ENCODE data around the gene FCRL3. TPM values are rescaled to one million over a fixed set of nuclear protein-coding genes. Genes with fewer than 3 reads are reported as not detected.

Gene FCRL3
- total RNA-seq, 1 donor from 2014 or later: not detected

DNA sequence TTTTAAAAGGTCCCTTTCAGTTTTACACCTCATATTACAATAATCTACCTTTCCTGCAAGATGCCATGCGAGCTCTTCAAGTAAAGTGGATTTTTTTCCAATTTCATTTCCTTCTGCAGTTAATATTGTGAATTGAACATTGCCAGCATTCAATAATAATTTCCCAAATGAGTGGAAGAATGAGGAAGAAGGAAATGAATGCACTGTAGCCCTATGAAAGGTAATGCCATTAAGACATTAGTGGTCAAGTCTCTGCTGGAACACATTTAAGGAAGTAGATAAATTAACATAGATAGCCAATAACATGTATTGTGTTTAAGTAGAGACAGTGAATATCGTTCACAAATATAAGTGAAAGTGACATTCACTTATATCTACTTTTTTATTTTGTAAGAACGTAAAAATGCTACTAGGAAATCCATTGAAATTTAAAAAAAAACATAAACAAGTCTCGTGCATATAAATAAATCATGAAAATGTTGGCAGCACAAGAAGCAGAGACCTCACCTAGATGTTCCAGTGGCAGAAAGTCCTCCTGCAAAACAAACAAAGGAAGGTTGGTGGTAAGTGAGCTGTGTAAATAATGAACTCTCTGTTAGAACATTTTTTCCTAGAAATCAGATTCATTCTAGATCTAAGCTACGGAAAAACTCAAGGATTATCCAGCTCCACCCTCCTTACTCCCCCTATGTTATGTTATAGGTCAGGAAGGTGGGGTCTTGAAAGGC, 17.7 kb downstream of the FCRL3 start:
- H3K27ac ChIP-seq (ENCODE audit: low read depth, low read length): no peak overlapping the region
- H3K9me3 ChIP-seq (ENCODE audit: control insufficient read depth in 3 of 3, low read length in 3 of 3): no peaks in the 10 kb centered on the region
- H3K4me3 ChIP-seq (ENCODE audit: low read length in 3 of 3): no peak overlapping the region
- no peaks in the 10 kb centered on the region for H3K27me3 ChIP-seq (ENCODE audit: control insufficient read depth in 3 of 3, insufficient read depth in 3 of 3, low read length in 3 of 3)
- no peak overlapping the region for H3K9ac ChIP-seq (ENCODE audit: low read depth in 1 of 3, low read length in 3 of 3)
- no peaks in the 10 kb centered on the region for H3K36me3 ChIP-seq (ENCODE audit: control insufficient read depth in 3 of 3, insufficient read depth in 3 of 3, low read length in 3 of 3)
- H3K4me1 ChIP-seq (ENCODE audit: control insufficient read depth in 3 of 3, insufficient read depth in 3 of 3, low read length in 3 of 3): no peaks in the 10 kb centered on the region

DNA sequence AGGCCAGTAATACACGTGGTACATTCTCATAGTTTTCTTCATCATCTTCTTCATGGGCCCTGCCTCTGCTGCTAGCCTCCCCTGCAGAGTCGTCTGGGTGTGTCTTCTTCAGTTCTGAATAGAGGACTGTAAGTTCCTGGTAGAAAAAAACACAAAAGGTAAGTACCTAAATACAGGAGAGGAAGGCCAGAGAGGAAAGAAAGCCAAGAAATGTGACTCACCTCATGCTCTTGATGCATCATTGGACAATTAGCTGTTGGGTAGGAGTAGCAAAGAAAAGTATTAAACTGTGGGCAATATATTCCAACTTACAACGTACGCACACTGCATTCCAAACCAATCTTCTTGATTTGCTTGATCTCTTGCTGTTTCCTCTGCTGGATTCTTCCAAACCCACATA, 21.8 kb downstream of the FCRL3 start:
- no peak overlapping the region for H3K27ac ChIP-seq (ENCODE audit: low read depth, low read length)

DNA sequence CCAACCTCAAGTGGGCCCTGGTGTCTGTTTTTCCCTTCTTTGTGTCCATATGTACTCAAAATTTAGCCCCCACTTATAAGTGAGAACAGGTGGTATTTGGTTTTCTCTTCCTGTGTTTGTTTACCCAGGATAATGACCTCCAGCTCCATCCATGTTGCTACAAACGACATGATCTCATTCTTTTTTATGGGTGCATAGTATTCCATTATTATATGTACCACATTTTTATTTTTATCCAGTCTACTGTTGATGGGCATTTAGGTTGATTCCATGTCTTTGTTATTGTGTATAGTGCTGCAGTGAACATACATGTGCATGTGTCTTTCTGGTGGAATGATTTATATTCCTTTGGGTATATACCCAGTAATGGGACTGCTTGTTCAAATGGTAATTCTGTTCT, 27.6 kb downstream of the FCRL3 start:
- H3K27ac ChIP-seq (ENCODE audit: low read depth, low read length): no peak overlapping the region
- no peaks in the 10 kb centered on the region for H3K9me3 ChIP-seq (ENCODE audit: control insufficient read depth in 3 of 3, low read length in 3 of 3)
- no peak overlapping the region for H3K9ac ChIP-seq (ENCODE audit: low read depth in 1 of 3, low read length in 3 of 3)
- no peaks in the 10 kb centered on the region for H3K4me1 ChIP-seq (ENCODE audit: control insufficient read depth in 3 of 3, insufficient read depth in 3 of 3, low read length in 3 of 3)
- H3K27me3 ChIP-seq (ENCODE audit: control insufficient read depth in 3 of 3, insufficient read depth in 3 of 3, low read length in 3 of 3): no peaks in the 10 kb centered on the region
- no peaks in the 10 kb centered on the region for H3K36me3 ChIP-seq (ENCODE audit: control insufficient read depth in 3 of 3, insufficient read depth in 3 of 3, low read length in 3 of 3)
- H3K4me3 ChIP-seq (ENCODE audit: low read length in 3 of 3): no peak overlapping the region

More for the DNA sequence above, 21.8 kb downstream of the FCRL3 start:
- Histone ChIP-seq H3K4me1 (ENCODE audit: control insufficient read depth in 3 of 3, insufficient read depth in 3 of 3, low read length in 3 of 3) (no peaks in the 10 kb centered on the region), H3K4me3 (ENCODE audit: low read length in 3 of 3) (no peak overlapping the region), H3K27me3 (ENCODE audit: control insufficient read depth in 3 of 3, insufficient read depth in 3 of 3, low read length in 3 of 3) (no peaks in the 10 kb centered on the region), H3K36me3 (ENCODE audit: control insufficient read depth in 3 of 3, insufficient read depth in 3 of 3, low read length in 3 of 3) (no peaks in the 10 kb centered on the region), H3K9ac (ENCODE audit: low read depth in 1 of 3, low read length in 3 of 3) (no peak overlapping the region), H3K9me3 (ENCODE audit: control insufficient read depth in 3 of 3, low read length in 3 of 3) (no peaks in the 10 kb centered on the region)

DNA sequence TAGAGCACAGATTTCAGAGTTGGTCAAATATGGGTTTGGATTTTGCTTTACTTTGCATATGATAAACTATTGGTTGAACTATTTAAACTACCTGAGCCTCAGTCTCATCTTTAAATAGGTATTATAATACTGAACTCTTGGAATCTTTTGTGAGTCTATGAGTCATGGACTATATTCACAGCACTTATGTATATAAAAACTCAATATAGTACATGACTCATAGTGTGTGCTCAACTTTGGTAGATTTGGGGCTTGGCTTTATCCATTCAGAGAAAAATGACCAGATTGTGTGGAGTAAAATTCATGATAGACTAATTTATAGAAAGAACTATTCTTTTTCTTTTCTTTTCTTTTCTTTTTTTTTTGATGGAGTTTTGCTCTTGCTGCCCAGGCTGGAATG, 28.7 kb downstream of the FCRL3 start:
- Histone ChIP-seq H3K9ac (ENCODE audit: low read depth in 1 of 3, low read length in 3 of 3) (no peak overlapping the region), H3K4me3 (ENCODE audit: low read length in 3 of 3) (no peak overlapping the region), H3K36me3 (ENCODE audit: control insufficient read depth in 3 of 3, insufficient read depth in 3 of 3, low read length in 3 of 3) (no peaks in the 10 kb centered on the region), H3K4me1 (ENCODE audit: control insufficient read depth in 3 of 3, insufficient read depth in 3 of 3, low read length in 3 of 3) (no peaks in the 10 kb centered on the region), H3K9me3 (ENCODE audit: control insufficient read depth in 3 of 3, low read length in 3 of 3) (no peaks in the 10 kb centered on the region), H3K27me3 (ENCODE audit: control insufficient read depth in 3 of 3, insufficient read depth in 3 of 3, low read length in 3 of 3) (no peaks in the 10 kb centered on the region), H3K27ac (ENCODE audit: low read depth, low read length) (no peak overlapping the region)

DNA sequence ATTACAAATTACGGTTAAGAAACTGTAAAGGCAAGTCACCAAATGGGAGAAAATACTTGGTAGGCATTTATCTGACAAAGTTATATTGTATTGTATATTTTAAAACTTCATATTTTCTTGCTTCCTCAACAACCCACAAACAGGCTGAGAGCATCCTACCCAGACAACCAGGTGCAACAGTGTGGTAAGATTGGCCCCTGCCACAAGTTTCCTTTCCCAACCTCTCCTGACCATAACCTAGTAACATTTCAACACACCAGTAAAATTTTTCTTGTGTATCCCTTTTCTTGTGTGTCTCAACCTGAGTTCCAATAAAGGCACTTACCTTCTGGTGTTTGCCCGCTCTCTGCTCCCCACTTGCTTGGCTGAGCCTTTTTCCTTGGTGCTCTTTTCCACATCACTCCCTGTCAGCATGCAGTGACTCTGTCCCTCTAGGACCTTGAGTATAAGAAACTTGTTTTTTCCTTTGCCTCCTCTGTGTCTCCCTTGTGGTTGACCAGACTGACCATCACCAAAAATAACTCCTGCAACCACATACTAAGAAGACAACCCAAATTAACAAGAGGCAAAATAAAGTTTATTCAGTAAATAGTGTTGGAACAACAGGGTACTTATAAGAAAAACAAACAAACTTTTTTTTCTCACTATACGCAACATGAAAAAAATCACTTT, 40.9 kb downstream of the FCRL3 start:
- peaks cover 0 to 3% (median 0%) of the 10 kb centered on the region in 3 donors for H3K9me3 ChIP-seq (ENCODE audit: control insufficient read depth in 3 of 3, low read length in 3 of 3)
- no peak overlapping the region for H3K4me3 ChIP-seq (ENCODE audit: low read length in 3 of 3)
- no peaks in the 10 kb centered on the region for H3K36me3 ChIP-seq (ENCODE audit: control insufficient read depth in 3 of 3, insufficient read depth in 3 of 3, low read length in 3 of 3)
- no peak overlapping the region for H3K9ac ChIP-seq (ENCODE audit: low read depth in 1 of 3, low read length in 3 of 3)
- no peak overlapping the region for H3K27ac ChIP-seq (ENCODE audit: low read depth, low read length)
- no peaks in the 10 kb centered on the region for H3K27me3 ChIP-seq (ENCODE audit: control insufficient read depth in 3 of 3, insufficient read depth in 3 of 3, low read length in 3 of 3)
- no peaks in the 10 kb centered on the region for H3K4me1 ChIP-seq (ENCODE audit: control insufficient read depth in 3 of 3, insufficient read depth in 3 of 3, low read length in 3 of 3)

DNA sequence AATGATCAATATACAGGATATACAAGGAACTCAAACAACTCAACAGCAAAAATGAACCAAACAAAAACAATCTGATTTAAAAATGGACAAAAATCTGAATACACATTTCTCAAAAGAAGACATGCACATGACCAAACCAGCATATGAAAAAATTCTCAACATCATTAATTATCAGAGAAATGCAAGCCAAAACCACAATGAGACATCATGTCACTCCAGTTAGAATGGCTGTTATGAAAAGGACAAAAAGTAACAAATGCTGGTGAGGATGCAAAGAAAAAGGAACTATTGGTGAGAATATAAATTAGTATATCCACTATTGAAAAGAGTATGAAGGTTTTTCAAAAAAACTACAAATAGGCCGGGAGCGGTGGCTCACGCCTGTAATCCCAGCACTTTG, 42.0 kb downstream of the FCRL3 start:
- peaks cover 0 to 3% (median 0%) of the 10 kb centered on the region in 3 donors for H3K9me3 ChIP-seq (ENCODE audit: control insufficient read depth in 3 of 3, low read length in 3 of 3)
- H3K36me3 ChIP-seq (ENCODE audit: control insufficient read depth in 3 of 3, insufficient read depth in 3 of 3, low read length in 3 of 3): no peaks in the 10 kb centered on the region
- no peaks in the 10 kb centered on the region for H3K4me1 ChIP-seq (ENCODE audit: control insufficient read depth in 3 of 3, insufficient read depth in 3 of 3, low read length in 3 of 3)
- H3K4me3 ChIP-seq (ENCODE audit: low read length in 3 of 3): no peak overlapping the region
- H3K27me3 ChIP-seq (ENCODE audit: control insufficient read depth in 3 of 3, insufficient read depth in 3 of 3, low read length in 3 of 3): no peaks in the 10 kb centered on the region
- no peak overlapping the region for H3K27ac ChIP-seq (ENCODE audit: low read depth, low read length)
- no peak overlapping the region for H3K9ac ChIP-seq (ENCODE audit: low read depth in 1 of 3, low read length in 3 of 3)

DNA sequence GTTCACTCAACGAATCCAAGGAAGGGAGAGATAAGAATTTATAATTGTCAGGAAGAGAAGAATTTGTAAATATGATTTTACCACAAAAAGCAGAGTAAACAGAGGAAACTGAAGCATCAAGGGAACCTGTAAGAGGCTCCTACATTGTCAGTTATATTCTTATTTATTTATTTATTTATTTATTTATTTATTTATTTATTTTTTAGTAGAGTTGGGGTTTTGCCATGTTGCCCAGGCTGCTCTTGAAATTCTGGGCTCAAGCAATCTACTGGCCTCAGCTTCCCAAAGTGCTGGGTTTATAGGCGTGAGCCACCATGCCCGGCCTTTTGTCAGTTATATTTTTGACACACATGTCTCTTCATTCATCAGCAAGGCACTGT, 47.1 kb downstream of the FCRL3 start:
- Histone ChIP-seq H3K27ac (ENCODE audit: low read depth, low read length) (no peak overlapping the region), H3K36me3 (ENCODE audit: control insufficient read depth in 3 of 3, insufficient read depth in 3 of 3, low read length in 3 of 3) (no peaks in the 10 kb centered on the region), H3K4me3 (ENCODE audit: low read length in 3 of 3) (no peak overlapping the region), H3K27me3 (ENCODE audit: control insufficient read depth in 3 of 3, insufficient read depth in 3 of 3, low read length in 3 of 3) (no peaks in the 10 kb centered on the region), H3K4me1 (ENCODE audit: control insufficient read depth in 3 of 3, insufficient read depth in 3 of 3, low read length in 3 of 3) (no peaks in the 10 kb centered on the region), H3K9me3 (ENCODE audit: control insufficient read depth in 3 of 3, low read length in 3 of 3) (no peaks in the 10 kb centered on the region), H3K9ac (ENCODE audit: low read depth in 1 of 3, low read length in 3 of 3) (no peak overlapping the region)

DNA sequence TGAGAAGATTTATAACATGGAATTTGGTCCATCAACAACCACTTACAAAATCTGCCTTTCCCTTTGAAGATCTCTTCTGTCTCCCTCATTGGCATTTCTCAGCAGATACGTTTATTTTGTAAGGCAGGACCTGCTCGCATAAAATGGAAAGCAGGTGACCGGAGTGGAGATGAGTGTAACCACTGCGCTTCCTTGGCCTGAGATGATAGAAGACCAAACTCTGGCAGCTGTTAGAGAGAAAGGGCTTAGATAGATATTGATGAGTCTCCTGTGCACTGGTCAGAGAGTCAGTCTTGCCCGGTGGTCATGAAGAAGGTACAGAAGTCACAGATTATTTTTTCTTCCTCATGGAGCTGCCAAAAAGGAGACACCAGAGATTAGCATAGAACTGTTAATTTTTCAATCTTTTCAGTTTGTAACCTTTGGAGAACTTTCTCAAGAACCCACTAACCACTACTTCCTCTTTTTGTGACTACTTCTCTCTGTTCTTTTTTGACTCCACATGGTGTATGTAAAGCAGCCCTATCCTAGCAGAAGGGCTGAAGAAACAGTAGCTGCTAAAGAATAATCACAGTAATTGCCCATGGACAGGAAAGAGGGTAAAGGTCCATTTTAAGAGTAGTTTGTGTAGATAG, 47.6 kb downstream of the FCRL3 start:
- Histone ChIP-seq H3K4me3 (ENCODE audit: low read length in 3 of 3) (no peak overlapping the region), H3K9ac (ENCODE audit: low read depth in 1 of 3, low read length in 3 of 3) (no peak overlapping the region), H3K27ac (ENCODE audit: low read depth, low read length) (no peak overlapping the region), H3K36me3 (ENCODE audit: control insufficient read depth in 3 of 3, insufficient read depth in 3 of 3, low read length in 3 of 3) (no peaks in the 10 kb centered on the region), H3K9me3 (ENCODE audit: control insufficient read depth in 3 of 3, low read length in 3 of 3) (no peaks in the 10 kb centered on the region), H3K4me1 (ENCODE audit: control insufficient read depth in 3 of 3, insufficient read depth in 3 of 3, low read length in 3 of 3) (no peaks in the 10 kb centered on the region), H3K27me3 (ENCODE audit: control insufficient read depth in 3 of 3, insufficient read depth in 3 of 3, low read length in 3 of 3) (no peaks in the 10 kb centered on the region)

DNA sequence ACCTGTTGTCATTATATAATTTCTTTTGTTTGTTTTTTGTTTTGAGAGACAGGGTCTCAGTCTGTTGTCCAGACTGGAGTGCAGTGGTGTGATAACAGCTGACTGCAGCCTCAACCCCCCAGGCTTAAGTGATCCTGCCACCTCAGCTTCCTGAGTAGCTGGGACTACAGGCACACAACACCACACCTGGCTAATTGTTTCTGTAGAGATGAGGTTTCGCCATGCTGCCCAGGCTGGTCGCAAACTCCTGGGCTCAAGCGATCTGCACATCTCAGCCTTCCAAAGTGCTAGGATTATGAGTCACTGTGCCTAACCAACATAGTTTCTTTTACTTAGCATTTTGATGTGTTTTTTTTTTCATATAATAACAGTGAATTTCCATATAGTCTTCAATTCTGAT, 52.3 kb downstream of the FCRL3 start:
- no peaks in the 10 kb centered on the region for H3K4me1 ChIP-seq (ENCODE audit: control insufficient read depth in 3 of 3, insufficient read depth in 3 of 3, low read length in 3 of 3)
- no peaks in the 10 kb centered on the region for H3K36me3 ChIP-seq (ENCODE audit: control insufficient read depth in 3 of 3, insufficient read depth in 3 of 3, low read length in 3 of 3)
- H3K27me3 ChIP-seq (ENCODE audit: control insufficient read depth in 3 of 3, insufficient read depth in 3 of 3, low read length in 3 of 3): no peaks in the 10 kb centered on the region
- H3K9me3 ChIP-seq (ENCODE audit: control insufficient read depth in 3 of 3, low read length in 3 of 3): no peaks in the 10 kb centered on the region
- no peak overlapping the region for H3K9ac ChIP-seq (ENCODE audit: low read depth in 1 of 3, low read length in 3 of 3)
- H3K4me3 ChIP-seq (ENCODE audit: low read length in 3 of 3): no peak overlapping the region
- no peak overlapping the region for H3K27ac ChIP-seq (ENCODE audit: low read depth, low read length)

DNA sequence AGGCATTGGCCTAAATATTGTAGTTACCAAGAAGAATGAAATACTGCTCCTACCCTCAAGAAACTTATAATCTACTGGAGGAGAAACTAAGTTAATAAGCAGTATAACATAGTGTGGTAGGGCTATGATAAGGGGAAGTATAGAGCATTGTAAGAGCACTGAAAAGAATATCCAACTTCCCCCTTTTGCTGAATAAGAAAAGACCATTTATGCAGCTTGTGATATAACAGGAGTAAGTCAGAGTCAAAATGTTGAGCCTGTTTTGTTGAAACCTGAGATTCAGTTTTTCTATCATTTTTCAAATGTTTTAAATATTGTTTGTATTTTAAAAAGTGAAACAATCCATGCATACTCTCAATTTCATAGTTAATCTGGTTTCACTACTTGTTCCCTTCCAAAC, 54.4 kb downstream of the FCRL3 start:
- H3K9me3 ChIP-seq (ENCODE audit: control insufficient read depth in 3 of 3, low read length in 3 of 3): no peaks in the 10 kb centered on the region
- no peak overlapping the region for H3K27ac ChIP-seq (ENCODE audit: low read depth, low read length)
- H3K4me1 ChIP-seq (ENCODE audit: control insufficient read depth in 3 of 3, insufficient read depth in 3 of 3, low read length in 3 of 3): no peaks in the 10 kb centered on the region

More for the DNA sequence above, 54.4 kb downstream of the FCRL3 start:
- Histone ChIP-seq H3K4me3 (ENCODE audit: low read length in 3 of 3) (no peak overlapping the region), H3K9ac (ENCODE audit: low read depth in 1 of 3, low read length in 3 of 3) (no peak overlapping the region), H3K36me3 (ENCODE audit: control insufficient read depth in 3 of 3, insufficient read depth in 3 of 3, low read length in 3 of 3) (no peaks in the 10 kb centered on the region), H3K27me3 (ENCODE audit: control insufficient read depth in 3 of 3, insufficient read depth in 3 of 3, low read length in 3 of 3) (no peaks in the 10 kb centered on the region)
